GM12878 (cell line): ENCODE measurements around the gene SSR1. TPM values are rescaled to one million over a fixed set of nuclear protein-coding genes. Genes with fewer than 3 reads are reported as not detected.

Experiments used
- BHLHE40 ChIP-seq, 2 experiments: fragments of 450-650 bp in 1 of 2; IDR thresholded peaks; 2 replicates each; pipeline ENCODE4 v1.6.1; 2011 to 2017; ENCODE audit warnings: low read depth in 2 of 2, borderline replicate concordance in 1 of 2, improper control_type of control experiment in 1 of 2, low read length in 1 of 2, mild to moderate bottlenecking in 1 of 2
- BRCA1 ChIP-seq: IDR thresholded peaks from 2 replicates; pipeline ENCODE4 v1.6.1; 2011; ENCODE audit warnings: low read depth, low read length, improper control_type of control experiment
- E4F1 ChIP-seq: fragments of 450-650 bp; IDR thresholded peaks from 2 replicates; pipeline ENCODE4 v1.6.1; 2018; ENCODE audit warnings: borderline replicate concordance, mild to moderate bottlenecking; ENCODE audit not compliant: partially characterized antibody
- EGR1 ChIP-seq, 2 experiments: IDR thresholded peaks; 1 replicate in 1 of 2; 2 replicates in 1 of 2; pipeline ENCODE4 v1.6.1; 2011 to 2012; ENCODE audit warnings: low read depth in 2 of 2, low read length in 2 of 2, borderline replicate concordance in 1 of 2, mild to moderate bottlenecking in 1 of 2, moderate library complexity in 1 of 2
- GATAD2B ChIP-seq: fragments of 450-650 bp; conservative IDR thresholded peaks from 2 replicates; pipeline ENCODE4 v1.6.1; 2017; ENCODE audit warnings: low read depth, mild to moderate bottlenecking, moderate library complexity
- HDAC2 ChIP-seq: fragments of 200-600 bp; sonication (generic); IDR thresholded peaks from 2 replicates; pipeline ENCODE4 v1.6.1; 2017
- MYC ChIP-seq: IDR thresholded peaks from 2 replicates; pipeline ENCODE4 v1.6.1; 2011; ENCODE audit warnings: mild to moderate bottlenecking, low read length, moderate library complexity, inconsistent platforms; ENCODE audit not compliant: insufficient read depth, insufficient replicate concordance, insufficient read length, severe bottlenecking
- NFIC ChIP-seq: IDR thresholded peaks from 2 replicates; pipeline ENCODE4 v1.6.1; 2012; ENCODE audit warnings: low read depth, mild to moderate bottlenecking, inconsistent platforms, low read length, moderate library complexity
- NRF1 ChIP-seq: conservative IDR thresholded peaks from 2 replicates; pipeline ENCODE4 v1.6.1; 2011; ENCODE audit warnings: mild to moderate bottlenecking, low read depth, low read length, improper control_type of control experiment
- PML ChIP-seq: IDR thresholded peaks from 2 replicates; pipeline ENCODE4 v1.6.1; 2012; ENCODE audit warnings: low read length, inconsistent platforms
- POU2F2 ChIP-seq: IDR thresholded peaks from 3 replicates; pipeline ENCODE4 v1.6.1; 2011; ENCODE audit warnings: low read depth, mild to moderate bottlenecking, low read length, borderline replicate concordance
- RB1 ChIP-seq: fragments of 450-650 bp; formaldehyde crosslinking; IDR thresholded peaks from 2 replicates; pipeline ENCODE4 v1.6.1; 2017; ENCODE audit warnings: mild to moderate bottlenecking, borderline replicate concordance
- RFX5 ChIP-seq: IDR thresholded peaks from 2 replicates; pipeline ENCODE4 v1.6.1; 2011; ENCODE audit warnings: low read depth, low read length, improper control_type of control experiment
- SMAD5 ChIP-seq: IDR thresholded peaks from 2 replicates; pipeline ENCODE4 v1.6.1; 2016; ENCODE audit warnings: antibody characterized with exemption, low read depth
- SP1 ChIP-seq: IDR thresholded peaks from one replicate; pipeline ENCODE4 v1.6.1; 2011; ENCODE audit warnings: low read depth, low read length
- SPI1 ChIP-seq: IDR thresholded peaks from 2 replicates; pipeline ENCODE4 v1.6.1; 2011; ENCODE audit warnings: low read depth, mild to moderate bottlenecking, low read length, moderate library complexity, borderline replicate concordance; ENCODE audit not compliant: insufficient read depth
- SRF ChIP-seq, 2 experiments: IDR thresholded peaks; 2 replicates each; pipeline ENCODE4 v1.6.1; 2011; ENCODE audit warnings: low read depth in 2 of 2, low read length in 2 of 2, mild to moderate bottlenecking in 1 of 2, moderate library complexity in 1 of 2
- SUPT20H ChIP-seq: IDR thresholded peaks from 2 replicates; pipeline ENCODE4 v1.6.1; 2011; ENCODE audit warnings: low read depth, mild to moderate bottlenecking, low read length, moderate library complexity, borderline replicate concordance; ENCODE audit not compliant: control insufficient read depth
- TARDBP ChIP-seq: IDR thresholded peaks from 2 replicates; pipeline ENCODE4 v1.6.1; 2016; ENCODE audit warnings: borderline replicate concordance
- TBL1XR1 ChIP-seq: IDR thresholded peaks from 2 replicates; pipeline ENCODE4 v1.6.1; 2012; ENCODE audit warnings: low read depth, low read length, improper control_type of control experiment
- TCF3 ChIP-seq: IDR thresholded peaks from 2 replicates; pipeline ENCODE4 v1.6.1; 2012; ENCODE audit warnings: low read depth, mild to moderate bottlenecking, low read length, borderline replicate concordance; ENCODE audit not compliant: insufficient read depth
- ZNF217 ChIP-seq: fragments of 450-650 bp; IDR thresholded peaks from 2 replicates; pipeline ENCODE4 v1.6.1; 2017; ENCODE audit warnings: antibody characterized with exemption, mild to moderate bottlenecking
- polyA plus RNA-seq, 11 experiments: library from polyadenylated mRNA; depleted of rRNA in 4 of 11; unstranded in 6 of 11; stranded (reverse) in 5 of 11; fragments of >200 nt; fragmentation: Nextera tagmentation in 4 of 11; fragmentation: Illumina TruSeq in 1 of 11; extraction: Ambion mirVana in 4 of 11; extraction: Trizol in 1 of 11; gene quantifications; 1 replicate in 1 of 11; 2 replicates in 10 of 11; pipeline versions ENCODE4 v1.2.1 to v1.2.3, GENCODE V29; 2011 to 2016; ENCODE audit warnings: inconsistent platforms in 2 of 11, missing spikeins in 2 of 11, low read depth in 1 of 11
- total RNA-seq, 4 experiments: library from RNA; depleted of rRNA in 3 of 4; stranded (reverse); fragments of >200 nt in 3 of 4; fragmentation: Illumina TruSeq in 1 of 4; extraction: Trizol in 1 of 4; gene quantifications; 2 replicates each; pipeline versions ENCODE4 v1.2.1 to v1.2.3, GENCODE V29; 2013 to 2021
- TF ChIP-seq, protein P1 (sequence below): fragments of 150-350 bp; IDR thresholded peaks from 2 replicates; pipeline ENCODE4 v1.6.1; 2014; ENCODE audit warnings: mild to moderate bottlenecking, low read depth, low read length
- TF ChIP-seq, protein P2 (sequence below): IDR thresholded peaks from 2 replicates; pipeline ENCODE4 v1.6.1; 2012; ENCODE audit warnings: low read depth, low read length, improper control_type of control experiment

The SSR1 gene
- total and polyA plus RNA-seq, 10 of the 15 experiments (the other 5 are each of a cell fraction or from before 2014, with no cell fraction given): 42.0 to 209 (median 128) TPM

DNA sequence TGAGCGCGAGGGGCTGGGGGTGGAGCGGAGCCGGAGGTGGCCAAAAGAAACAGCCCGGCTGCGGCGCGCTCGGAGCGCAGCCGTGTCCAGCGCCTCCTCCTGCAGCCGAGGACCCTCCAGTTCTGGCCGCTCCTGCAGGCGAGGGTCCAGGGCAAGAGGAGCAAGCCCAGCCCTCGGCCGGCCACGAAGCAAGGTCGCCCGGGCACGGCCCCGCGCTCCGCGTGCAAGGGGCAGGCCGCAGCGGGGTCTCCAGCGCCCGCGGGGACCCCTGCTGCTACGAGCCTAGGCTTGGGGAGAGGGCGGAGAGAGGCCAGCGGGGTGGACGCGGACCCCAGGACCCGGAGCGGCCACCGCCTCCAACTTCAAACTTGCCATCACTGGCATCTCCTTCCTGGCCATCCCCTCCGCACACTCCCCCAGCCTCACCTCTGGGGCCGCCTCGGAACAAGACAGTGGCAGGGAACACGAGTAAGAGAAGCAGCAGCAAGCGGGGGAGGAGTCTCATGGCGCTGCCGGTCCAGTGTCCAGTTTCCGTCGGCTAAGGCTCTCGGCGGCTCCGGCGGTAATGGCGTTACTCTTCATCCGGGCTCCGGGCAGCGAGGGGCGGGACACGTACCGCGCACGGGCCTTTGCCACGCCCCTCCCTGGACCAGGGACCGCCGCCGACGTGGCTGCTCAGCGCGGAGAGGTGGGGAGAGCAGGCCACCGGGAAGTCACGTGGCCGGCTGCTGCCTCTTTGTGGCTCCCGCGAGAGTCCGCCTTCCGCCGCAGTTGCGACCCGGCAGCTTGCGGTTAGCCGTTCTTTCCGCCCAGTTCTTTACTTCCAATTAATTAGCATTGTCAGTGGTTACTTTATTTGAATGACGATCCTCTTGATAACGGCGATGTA lies at the start of gene SSR1 (continued):
- TF ChIP-seq RFX5 (no peak), SUPT20H (no peak), RB1 (no peak; the same call in 1 of the 2 replicates), BHLHE40 (IDR thresholded peaks at IDR 0.05; ENCODE audit: borderline replicate concordance in 1 of 2, low read depth in 2 of 2, low read length in 1 of 2) (peak; percentile 88 to 96), PML (peak; percentile 86), BRCA1 (peak; percentile 93), TBL1XR1 (no peak), POU2F2 (0 out of 3 replicates have a peak, but pooled peaks have one; percentile 8), NRF1 (0 out of 2 replicates have a peak, but pooled peaks have one; percentile 22), SRF (IDR thresholded peaks at IDR 0.05; ENCODE audit: low read depth in 2 of 2, low read length in 2 of 2) (no peak), SPI1 (peak; percentile 6; the same call in 1 of the 2 replicates), MYC (peak; percentile 67), SP1 (peak; percentile 52), GATAD2B (peak; percentile 26; the same call in 1 of the 2 replicates), E4F1 (peak; percentile 16), SMAD5 (peak; percentile 76), EGR1 (IDR thresholded peaks at IDR 0.05; ENCODE audit: borderline replicate concordance in 1 of 2, low read depth in 2 of 2, low read length in 2 of 2) (no peak), HDAC2 (no peak), TARDBP (0 out of 2 replicates have a peak, but pooled peaks have one; percentile 11), TCF3 (no peak), ZNF217 (no peak), NFIC (no peak)
- TF ChIP-seq, protein P1, sequence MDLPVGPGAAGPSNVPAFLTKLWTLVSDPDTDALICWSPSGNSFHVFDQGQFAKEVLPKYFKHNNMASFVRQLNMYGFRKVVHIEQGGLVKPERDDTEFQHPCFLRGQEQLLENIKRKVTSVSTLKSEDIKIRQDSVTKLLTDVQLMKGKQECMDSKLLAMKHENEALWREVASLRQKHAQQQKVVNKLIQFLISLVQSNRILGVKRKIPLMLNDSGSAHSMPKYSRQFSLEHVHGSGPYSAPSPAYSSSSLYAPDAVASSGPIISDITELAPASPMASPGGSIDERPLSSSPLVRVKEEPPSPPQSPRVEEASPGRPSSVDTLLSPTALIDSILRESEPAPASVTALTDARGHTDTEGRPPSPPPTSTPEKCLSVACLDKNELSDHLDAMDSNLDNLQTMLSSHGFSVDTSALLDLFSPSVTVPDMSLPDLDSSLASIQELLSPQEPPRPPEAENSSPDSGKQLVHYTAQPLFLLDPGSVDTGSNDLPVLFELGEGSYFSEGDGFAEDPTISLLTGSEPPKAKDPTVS: no peak
- TF ChIP-seq, protein P2, sequence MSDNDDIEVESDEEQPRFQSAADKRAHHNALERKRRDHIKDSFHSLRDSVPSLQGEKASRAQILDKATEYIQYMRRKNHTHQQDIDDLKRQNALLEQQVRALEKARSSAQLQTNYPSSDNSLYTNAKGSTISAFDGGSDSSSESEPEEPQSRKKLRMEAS: peak; percentile 89
